CD4-positive, alpha-beta memory T cell (primary cell): ENCODE measurements around the gene GADD45G. TPM values are rescaled to one million over a fixed set of nuclear protein-coding genes. Genes with fewer than 3 reads are reported as not detected.

Experiments
- CTCF ChIA-PET: fragments of 350-600 bp; sonication (Branson Sonifier 250); formaldehyde crosslinking; loops from one replicate; lab custom pipeline; 2021; ENCODE audit warnings: inconsistent platforms; ENCODE audit not compliant: partially characterized antibody; lab: Charles Lee
- POLR2A ChIA-PET: fragments of 350-600 bp; sonication (Branson Sonifier 250); formaldehyde crosslinking; loops from one replicate; lab custom pipeline; 2021; ENCODE audit not compliant: partially characterized antibody; lab: Charles Lee
- DNase-seq, 5 donors: peaks; one replicate each; pipeline versions ENCODE4 v3.0.0 to v3.0.0-alpha.2; 2020 to 2022; ENCODE audit warnings: mixed read lengths in 1 of 5
- H3K27ac ChIP-seq: one replicate; pipeline ENCODE4 v1.7.0; 2013; ENCODE audit warnings: low read depth, low read length
- H3K27me3 ChIP-seq: 2 replicates; pipeline ENCODE4 v1.7.0; 2013; ENCODE audit warnings: mild to moderate bottlenecking, low read length, moderate library complexity; ENCODE audit not compliant: insufficient read depth
- H3K36me3 ChIP-seq: 2 replicates; pipeline ENCODE4 v1.7.0; 2013; ENCODE audit warnings: mild to moderate bottlenecking, low read length, moderate library complexity; ENCODE audit not compliant: insufficient read depth
- H3K4me1 ChIP-seq: 2 replicates; pipeline ENCODE4 v1.7.0; 2013; ENCODE audit warnings: mild to moderate bottlenecking, low read length, moderate library complexity; ENCODE audit not compliant: insufficient read depth
- H3K4me3 ChIP-seq, 2 donors: one replicate each; pipeline ENCODE4 v1.7.0; 2013; ENCODE audit warnings: low read length in 2 of 2, mild to moderate bottlenecking in 1 of 2
- H3K9me3 ChIP-seq, 2 donors: one replicate each; pipeline ENCODE4 v1.7.0; 2013; ENCODE audit warnings: low read length in 2 of 2, control low read depth in 1 of 2; ENCODE audit not compliant: control insufficient read depth in 1 of 2
- H3K27ac Mint-ChIP-seq, 7 donors: one replicate each; pipeline ENCODE4 v1.8.0; 2020 to 2021; ENCODE audit warnings: mixed read lengths in 7 of 7, mild to moderate bottlenecking in 6 of 7, inconsistent platforms in 3 of 7, moderate library complexity in 3 of 7
- H3K27me3 Mint-ChIP-seq, 2 donors: one replicate each; pipeline ENCODE4 v1.8.0; 2020 to 2021; ENCODE audit warnings: mixed read lengths in 2 of 2
- H3K36me3 Mint-ChIP-seq, 2 donors: one replicate each; pipeline ENCODE4 v1.8.0; 2020 to 2021; ENCODE audit warnings: mixed read lengths in 2 of 2, inconsistent platforms in 1 of 2, mild to moderate bottlenecking in 1 of 2
- H3K4me1 Mint-ChIP-seq, 4 donors: one replicate each; pipeline ENCODE4 v1.8.0; 2020 to 2021; ENCODE audit warnings: mixed read lengths in 4 of 4, mild to moderate bottlenecking in 1 of 4
- H3K4me3 Mint-ChIP-seq, 8 donors: one replicate each; pipeline ENCODE4 v1.8.0; 2020 to 2021; ENCODE audit warnings: mixed read lengths in 8 of 8, mild to moderate bottlenecking in 7 of 8, moderate library complexity in 6 of 8, inconsistent platforms in 3 of 8
- H3K9me3 Mint-ChIP-seq, 8 donors: one replicate each; pipeline ENCODE4 v1.8.0; 2020 to 2021; ENCODE audit warnings: mixed read lengths in 8 of 8, mild to moderate bottlenecking in 5 of 8, inconsistent platforms in 3 of 8, moderate library complexity in 1 of 8
- intact Hi-C: fragments of 100-400 bp; cut with micrococcal nuclease; formaldehyde crosslinking; loops from one replicate; pipeline ENCODE4 v1.15.1; 2023
- polyA plus RNA-seq, 2 donors: library from polyadenylated mRNA; unstranded; fragments of 300-500 nt; fragmentation: Illumina TruSeq; gene quantifications; one replicate each; pipeline ENCODE4 v1.2.3, GENCODE V29; 2021
- total RNA-seq, 2 experiments: library from RNA; stranded (reverse); gene quantifications; one replicate each; pipeline ENCODE4 v1.2.3, GENCODE V29; 2021

The GADD45G gene
- total and polyA plus RNA-seq, 4 experiments from 2014 or later: 0.96 to 2.9 (median 2.4) TPM; not detected in 1

- H3K4me1 ChIP-seq: no peaks in the 10 kb centered on the region
- Mint-ChIP-seq H3K4me1 (no peaks in the 10 kb centered on the region), H3K27ac (no peak overlapping the region), H3K36me3 (no peaks in the 10 kb centered on the region), H3K27me3 (peaks cover 0 to 5% of the 10 kb centered on the region in 2 donors), H3K9me3 (peaks cover 0 to 4% (median 0%) of the 10 kb centered on the region in 8 donors), H3K4me3 (no peak overlapping the region)
- intact Hi-C loops: no loop called here
- H3K27ac ChIP-seq: no peak overlapping the region
- DNase-seq: no peak
- H3K27me3 ChIP-seq: no peaks in the 10 kb centered on the region
- ChIA-PET POLR2A (no interaction called here), CTCF (interaction anchor here (1.1 kb wide), 1 partner anchor 15 kb away, joined by 3 read pairs; no protein-coding TSS in a partner anchor)
- H3K9me3 ChIP-seq: no peaks in the 10 kb centered on the region
- H3K36me3 ChIP-seq: no peaks in the 10 kb centered on the region
- H3K4me3 ChIP-seq: no peak overlapping the region
Measured at GRCh38 chr9:89563571-89564345, 41.1 kb upstream of the GADD45G start.

GRCh38 chr9:89564346-89564878 lies 40.4 kb upstream of the GADD45G start:
- no peaks in the 10 kb centered on the region for H3K36me3 Mint-ChIP-seq
- no peak overlapping the region for H3K27ac Mint-ChIP-seq
- H3K4me3 ChIP-seq: no peak overlapping the region
- intact Hi-C loops: no loop called here
- no peak overlapping the region for H3K4me3 Mint-ChIP-seq
- peaks cover 2 to 7% of the 10 kb centered on the region in 2 donors for H3K27me3 Mint-ChIP-seq
- CTCF ChIA-PET: no interaction called here
- no peaks in the 10 kb centered on the region for H3K9me3 ChIP-seq
- H3K36me3 ChIP-seq: no peaks in the 10 kb centered on the region
- no peaks in the 10 kb centered on the region for H3K27me3 ChIP-seq
- H3K4me1 Mint-ChIP-seq: no peaks in the 10 kb centered on the region
- peaks cover 0 to 4% (median 0%) of the 10 kb centered on the region in 8 donors for H3K9me3 Mint-ChIP-seq
- no peak for DNase-seq
- no peak overlapping the region for H3K27ac ChIP-seq
- no peaks in the 10 kb centered on the region for H3K4me1 ChIP-seq
- POLR2A ChIA-PET: no interaction called here

- DNase-seq: no peak
- H3K36me3 Mint-ChIP-seq: no peaks in the 10 kb centered on the region
- H3K4me3 ChIP-seq: no peak overlapping the region
- POLR2A ChIA-PET: no interaction called here
- H3K9me3 ChIP-seq: no peaks in the 10 kb centered on the region
- no peaks in the 10 kb centered on the region for H3K4me1 ChIP-seq
- no peak overlapping the region for H3K4me3 Mint-ChIP-seq
- peaks cover 0 to 4% (median 0%) of the 10 kb centered on the region in 8 donors for H3K9me3 Mint-ChIP-seq
- CTCF ChIA-PET: interaction anchor here (1.5 to 1.8 kb wide), 3 partner anchors 9 to 19 kb away, joined by 4 to 7 read pairs (median 5); no protein-coding TSS in a partner anchor
- no peaks in the 10 kb centered on the region for H3K36me3 ChIP-seq
- intact Hi-C loops: no loop called here
- no peaks in the 10 kb centered on the region for H3K27me3 ChIP-seq
- H3K27ac Mint-ChIP-seq: no peak overlapping the region
- no peaks in the 10 kb centered on the region for H3K4me1 Mint-ChIP-seq
- H3K27ac ChIP-seq: no peak overlapping the region
- peaks cover 6 to 15% of the 10 kb centered on the region in 2 donors for H3K27me3 Mint-ChIP-seq
Measured at GRCh38 chr9:89567649-89568048, 37.2 kb upstream of the GADD45G start.

GRCh38 chr9:89574309-89574708 lies 30.5 kb upstream of the GADD45G start:
- Histone ChIP-seq H3K27me3 (peaks cover 4% of the 10 kb centered on the region), H3K9me3 (no peaks in the 10 kb centered on the region), H3K36me3 (no peaks in the 10 kb centered on the region), H3K4me1 (no peaks in the 10 kb centered on the region), H3K27ac (no peak overlapping the region), H3K4me3 (no peak overlapping the region)
- DNase-seq: no peak
- intact Hi-C loops: no loop called here
- Mint-ChIP-seq H3K27me3 (peaks cover 25 to 27% of the 10 kb centered on the region in 2 donors), H3K9me3 (no peaks in the 10 kb centered on the region), H3K36me3 (no peaks in the 10 kb centered on the region), H3K27ac (no peak overlapping the region), H3K4me1 (peaks cover 0 to 6% (median 0%) of the 10 kb centered on the region in 4 donors), H3K4me3 (no peak overlapping the region)
- POLR2A ChIA-PET: no interaction called here
- CTCF ChIA-PET: interaction anchor here (3.1 kb wide), 1 partner anchor 26 kb away, joined by 14 read pairs; no protein-coding TSS in a partner anchor

- H3K36me3 ChIP-seq: no peaks in the 10 kb centered on the region
- CTCF ChIA-PET: interaction anchor here (0.6 to 3.5 kb wide), 15 partner anchors 9 to 526 kb away, joined by 3 to 15 read pairs (median 3); no protein-coding TSS in a partner anchor
- POLR2A ChIA-PET: no interaction called here
- Mint-ChIP-seq H3K27me3 (peaks cover 32 to 37% of the 10 kb centered on the region in 2 donors), H3K4me3 (no peak overlapping the region), H3K36me3 (no peaks in the 10 kb centered on the region), H3K27ac (no peak overlapping the region), H3K4me1 (peaks cover 7 to 12% (median 9%) of the 10 kb centered on the region in 4 donors), H3K9me3 (no peaks in the 10 kb centered on the region)
- peaks cover 5% of the 10 kb centered on the region for H3K4me1 ChIP-seq
- peak in 4 of 5 donors; percentile 16 to 38 (median 24) for DNase-seq
- H3K27me3 ChIP-seq: peaks cover 10% of the 10 kb centered on the region
- H3K4me3 ChIP-seq: no peak overlapping the region
- H3K9me3 ChIP-seq: no peaks in the 10 kb centered on the region
- no peak overlapping the region for H3K27ac ChIP-seq
- intact Hi-C loops: no loop called here
Measured at GRCh38 chr9:89576404-89576839, 28.4 kb upstream of the GADD45G start.

DNA sequence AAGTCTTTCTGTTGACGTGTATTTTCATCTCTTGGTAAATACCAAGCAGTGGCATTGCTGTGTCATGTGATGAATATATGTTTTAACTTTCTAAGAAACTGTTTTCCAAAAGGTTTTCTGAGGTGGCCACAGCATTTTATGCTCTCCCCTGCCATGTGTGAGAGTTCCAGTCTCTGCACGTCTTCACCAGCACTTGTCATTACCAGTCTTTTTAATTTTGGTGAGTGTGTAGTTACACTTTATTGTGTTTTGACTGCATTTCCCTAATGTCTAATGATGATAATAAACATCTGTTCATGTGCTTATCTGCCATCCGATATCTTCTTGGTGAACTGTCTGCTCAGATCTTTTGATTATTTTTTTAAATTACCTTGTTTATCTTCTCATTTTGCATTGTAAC lies 27.4 kb upstream of the GADD45G start:
- no peak overlapping the region for H3K27ac Mint-ChIP-seq
- Histone ChIP-seq H3K27me3 (peaks cover 15% of the 10 kb centered on the region), H3K36me3 (no peaks in the 10 kb centered on the region), H3K4me3 (no peak overlapping the region), H3K27ac (no peak overlapping the region), H3K4me1 (peaks cover 5% of the 10 kb centered on the region), H3K9me3 (no peaks in the 10 kb centered on the region)
- no peak for DNase-seq
- peaks cover 34 to 40% of the 10 kb centered on the region in 2 donors for H3K27me3 Mint-ChIP-seq
- no peaks in the 10 kb centered on the region for H3K9me3 Mint-ChIP-seq
- no peak overlapping the region for H3K4me3 Mint-ChIP-seq
- intact Hi-C loops: no loop called here
- ChIA-PET POLR2A (no interaction called here), CTCF (interaction anchor here (0.9 to 3.5 kb wide), 8 partner anchors 9 to 525 kb away, joined by 3 to 15 read pairs (median 4); no protein-coding TSS in a partner anchor)
- H3K4me1 Mint-ChIP-seq: peaks cover 7 to 12% (median 9%) of the 10 kb centered on the region in 4 donors
- H3K36me3 Mint-ChIP-seq: no peaks in the 10 kb centered on the region

DNA sequence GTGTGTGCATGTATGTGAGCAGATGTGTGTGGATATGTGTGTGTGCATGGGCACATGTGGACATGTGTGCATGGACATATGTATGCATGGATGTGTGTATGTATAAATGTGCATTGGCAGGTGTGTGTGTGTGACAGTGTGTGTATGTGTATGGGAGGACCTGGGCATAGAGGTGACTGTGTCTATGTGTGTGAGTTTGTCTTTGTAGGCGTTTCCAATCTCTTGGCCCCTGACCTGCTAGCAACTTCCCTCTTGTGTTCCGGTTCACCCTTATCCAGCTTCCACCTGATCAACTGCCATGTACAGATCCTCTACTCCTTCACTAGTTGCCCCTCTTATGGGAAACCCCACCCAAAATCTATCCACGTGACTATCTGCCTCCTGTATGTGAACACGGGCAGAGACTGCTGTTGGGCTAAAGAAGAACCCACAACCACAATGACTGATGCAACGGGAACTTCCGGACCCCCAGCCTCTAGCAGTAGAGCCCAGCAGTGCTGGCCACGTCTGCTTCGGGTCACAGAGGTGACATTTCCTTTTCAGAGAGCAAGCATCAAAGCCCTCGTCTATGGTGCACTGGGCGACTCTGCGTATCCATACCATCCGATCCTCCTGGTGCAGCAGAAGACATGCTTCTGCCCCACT lies 24.9 kb upstream of the GADD45G start:
- Histone ChIP-seq H3K27me3 (peaks cover 19% of the 10 kb centered on the region), H3K4me3 (no peak overlapping the region), H3K36me3 (no peaks in the 10 kb centered on the region), H3K27ac (no peak overlapping the region), H3K4me1 (peaks cover 5% of the 10 kb centered on the region), H3K9me3 (no peaks in the 10 kb centered on the region)
- Mint-ChIP-seq H3K4me3 (no peak overlapping the region), H3K27ac (peak overlapping the region in 2 of 7 donors; percentile 3 to 43), H3K27me3 (peaks cover 46 to 54% of the 10 kb centered on the region in 2 donors), H3K4me1 (peaks cover 6 to 10% (median 8%) of the 10 kb centered on the region in 4 donors), H3K9me3 (peaks cover 3 to 11% (median 6%) of the 10 kb centered on the region in 8 donors), H3K36me3 (no peaks in the 10 kb centered on the region)
- intact Hi-C loops: no loop called here
- CTCF ChIA-PET: no interaction called here
- POLR2A ChIA-PET: no interaction called here
- peak in 1 of 5 donors; percentile 3 for DNase-seq
